Thyroid gland (tissue), 4 donors: ENCODE data around the gene CAMTA1. TPM values are rescaled to one million over a fixed set of nuclear protein-coding genes. Genes with fewer than 3 reads are reported as not detected.

Experiments used
- DNase-seq, 2 donors: peaks; one replicate each; pipeline ENCODE4 v3.0.0-alpha.2; 2019
- H3K27ac ChIP-seq, 3 donors: fragments of 200-600 bp; sonication (generic); 1 replicate in 2 of 3; 2 replicates in 1 of 3; pipeline ENCODE4 v1.5.1; 2016 to 2019; ENCODE audit warnings: mild to moderate bottlenecking in 1 of 3, moderate library complexity in 1 of 3
- H3K27me3 ChIP-seq: fragments of 200-600 bp; sonication (generic); one replicate; pipeline ENCODE4 v1.5.1; 2019
- H3K36me3 ChIP-seq, 2 donors: fragments of 200-600 bp; sonication (generic); one replicate each; pipeline ENCODE4 v1.5.1; 2016 to 2019
- H3K4me1 ChIP-seq, 2 donors: fragments of 200-600 bp; sonication (generic); one replicate each; pipeline ENCODE4 v1.5.1; 2017 to 2019
- H3K4me3 ChIP-seq, 3 donors: fragments of 200-600 bp; sonication (generic); replicated peaks in 1 of 3; 1 replicate in 2 of 3; 2 replicates in 1 of 3; pipeline ENCODE4 v1.5.1; 2016; ENCODE audit warnings: mild to moderate bottlenecking in 1 of 3
- H3K9me3 ChIP-seq: fragments of 200-600 bp; sonication (generic); one replicate; pipeline ENCODE4 v1.5.1; 2017
- CTCF ChIP-seq, 6 experiments: fragments of 200-600 bp in 3 of 6; fragments of 450-650 bp in 3 of 6; sonication (generic) in 3 of 6; IDR thresholded peaks; one replicate each; pipeline ENCODE4 v1.5.1; 2016 to 2019; ENCODE audit warnings: antibody characterized with exemption in 6 of 6, mild to moderate bottlenecking in 2 of 6, inconsistent platforms in 1 of 6, moderate library complexity in 1 of 6
- POLR2A ChIP-seq, 2 donors: fragments of 450-650 bp; IDR thresholded peaks; one replicate each; pipeline ENCODE4 v1.6.1; 2017; ENCODE audit warnings: antibody characterized with exemption in 2 of 2, mild to moderate bottlenecking in 2 of 2, moderate library complexity in 1 of 2
- WGBS, 2 donors: methylation state at CpG; one replicate each; pipeline ENCODE4 v1.1.5; 2017; 5-methylcytosine and 5-hydroxymethylcytosine counted together
- intact Hi-C: fragments of 100-400 bp; cut with DNase I; formaldehyde crosslinking; loops from one replicate; pipeline ENCODE4 v1.15.1; 2023
- total RNA-seq, 4 donors: library from RNA; depleted of rRNA; stranded (reverse); fragments of >200 nt; gene quantifications; one replicate each; pipeline ENCODE4 v1.2.3, GENCODE V29; 2016

Gene CAMTA1
- total RNA-seq, 4 donors from 2014 or later = 63.9 to 124 (median 101) TPM

- Histone ChIP-seq H3K27me3 (no peaks in the 10 kb centered on the region), H3K4me3 (no peak overlapping the region), H3K27ac (peak overlapping the region; percentile 19 to 59 (median 42)), H3K9me3 (no peaks in the 10 kb centered on the region), H3K4me1 (peaks cover 40 to 50% of the 10 kb centered on the region in 2 donors), H3K36me3 (no peaks in the 10 kb centered on the region)
- intact Hi-C loops = no loop called here
- TF ChIP-seq CTCF (IDR thresholded peaks at IDR 0.05) (no peak), POLR2A (IDR thresholded peaks at IDR 0.05) (no peak)
- peak; percentile 81 to 84 for DNase-seq
- WGBS, 2 donors = 66 to 78% methylated on average over 15 to 16 of the region's 19 CpGs
These were observed 600.4 kb downstream of the CAMTA1 start for GRCh38 chr1:7385471-7386225.

- H3K27ac ChIP-seq = peak overlapping the region in 2 of 3 donors; percentile 70 to 87
- no peaks in the 10 kb centered on the region for H3K9me3 ChIP-seq
- 80 to 90% methylated on average over 9 to 20 of the region's 20 CpGs for WGBS, 2 donors
- no peak for TF ChIP-seq CTCF (IDR thresholded peaks at IDR 0.05)
- no peak for TF ChIP-seq POLR2A (IDR thresholded peaks at IDR 0.05)
- no peak for DNase-seq
- H3K36me3 ChIP-seq = no peaks in the 10 kb centered on the region
- intact Hi-C loops = no loop called here
- peaks cover 40 to 50% of the 10 kb centered on the region in 2 donors for H3K4me1 ChIP-seq
- H3K4me3 ChIP-seq = no peak overlapping the region
- no peaks in the 10 kb centered on the region for H3K27me3 ChIP-seq
These were observed 601.2 kb downstream of the CAMTA1 start for GRCh38 chr1:7386226-7387052.

GRCh38 chr1:7387053-7387927 is 602.0 kb downstream of the CAMTA1 start:
- H3K4me3 ChIP-seq = no peak overlapping the region
- H3K4me1 ChIP-seq = peaks cover 40 to 50% of the 10 kb centered on the region in 2 donors
- no peaks in the 10 kb centered on the region for H3K36me3 ChIP-seq
- 50 to 56% methylated on average over 9 of the region's 9 CpGs for WGBS, 2 donors
- H3K27ac ChIP-seq = peak overlapping the region; percentile 21 to 87 (median 70)
- DNase-seq = peak; percentile 33 to 50
- H3K27me3 ChIP-seq = no peaks in the 10 kb centered on the region
- TF ChIP-seq POLR2A (IDR thresholded peaks at IDR 0.05) (no peak), CTCF (IDR thresholded peaks at IDR 0.05) (no peak)
- H3K9me3 ChIP-seq = no peaks in the 10 kb centered on the region
- intact Hi-C loops = no loop called here

GRCh38 chr1:7388141-7388487 is 602.9 kb downstream of the CAMTA1 start:
- peak overlapping the region; percentile 21 to 87 (median 70) for H3K27ac ChIP-seq
- intact Hi-C loops = no loop called here
- H3K9me3 ChIP-seq = no peaks in the 10 kb centered on the region
- no peak overlapping the region for H3K4me3 ChIP-seq
- no peaks in the 10 kb centered on the region for H3K27me3 ChIP-seq
- 47 to 54% methylated on average over 11 of the region's 11 CpGs for WGBS, 2 donors
- peak; percentile 61 to 64 for DNase-seq
- peaks cover 40 to 50% of the 10 kb centered on the region in 2 donors for H3K4me1 ChIP-seq
- TF ChIP-seq CTCF (IDR thresholded peaks at IDR 0.05) (no peak), POLR2A (IDR thresholded peaks at IDR 0.05) (no peak)
- no peaks in the 10 kb centered on the region for H3K36me3 ChIP-seq
